Fibroblast of the aortic adventitia (primary cell): ENCODE data around the gene IRX1. TPM values are rescaled to one million over a fixed set of nuclear protein-coding genes. Genes with fewer than 3 reads are reported as not detected.

Experiments
- DNase-seq: peaks from one replicate; pipeline ENCODE4 v3.0.0-alpha.2; 2010; ENCODE audit warnings: low read depth
- H3K4me3 ChIP-seq: 2 replicates; pipeline ENCODE4 v1.5.1; 2011; ENCODE audit warnings: low read depth, mild to moderate bottlenecking, control low read depth, low read length, moderate library complexity
- CTCF ChIP-seq: IDR thresholded peaks from 2 replicates; pipeline ENCODE4 v1.5.1; 2011; ENCODE audit warnings: mild to moderate bottlenecking, low read length, control low read depth, inconsistent platforms; ENCODE audit not compliant: insufficient read depth
- total RNA-seq: library from RNA; depleted of rRNA; stranded (reverse); fragments of >200 nt; gene quantifications from 2 replicates; pipeline ENCODE4 v1.2.3, GENCODE V29; 2012; ENCODE audit warnings: low replicate concordance

Gene IRX1
- total RNA-seq, 1 donor = 7.9 TPM

- TF ChIP-seq CTCF = no peak
- DNase-seq = no peak
- no peak overlapping the region for H3K4me3 ChIP-seq
These were observed 27.3 kb downstream of the IRX1 start for GRCh38 chr5:3622961-3623360.

DNA sequence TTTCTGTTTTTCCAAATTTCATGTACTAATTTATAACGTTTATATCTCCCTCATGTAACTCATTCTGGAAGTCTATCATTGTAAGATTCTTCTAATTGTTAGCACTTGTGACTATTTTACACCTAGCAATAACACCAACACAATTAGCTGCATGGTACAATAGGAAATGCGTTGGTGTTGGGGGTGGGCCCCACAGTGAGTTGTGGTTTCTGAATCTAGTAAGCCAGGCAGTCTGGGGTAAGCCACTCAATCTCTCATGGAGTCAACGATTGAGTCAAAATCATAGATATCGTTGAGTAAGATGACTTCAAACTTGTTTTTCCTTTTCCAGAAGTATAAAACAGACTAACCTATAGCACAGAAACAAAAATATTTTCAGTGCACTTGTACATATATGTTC is 30.0 kb downstream of the IRX1 start:
- H3K4me3 ChIP-seq = no peak overlapping the region
- DNase-seq = no peak
- no peak for TF ChIP-seq CTCF

- H3K4me3 ChIP-seq = no peak overlapping the region
- DNase-seq = no peak
- TF ChIP-seq CTCF = no peak
These were observed 38.4 kb downstream of the IRX1 start for GRCh38 chr5:3634061-3634460.

DNA sequence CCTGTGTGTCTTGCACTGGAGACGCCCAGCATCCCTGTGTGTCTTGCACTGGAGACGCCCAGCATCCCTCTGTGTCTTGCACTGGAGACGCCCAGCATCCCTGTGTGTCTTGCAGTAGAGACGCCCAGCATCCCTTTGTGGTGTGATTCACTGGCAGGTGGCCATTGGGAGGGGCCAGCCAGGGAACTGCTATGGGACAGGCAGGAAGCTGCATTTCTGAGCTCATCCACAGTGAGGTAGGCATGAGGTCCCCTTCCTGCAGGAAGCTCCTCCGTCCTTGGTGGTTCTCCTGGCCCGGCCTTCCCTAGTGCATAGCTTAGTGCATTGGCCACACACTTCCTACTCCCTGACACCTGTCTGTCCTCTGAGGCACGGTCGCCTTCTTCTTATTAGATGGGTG is 43.5 kb downstream of the IRX1 start:
- no peak for TF ChIP-seq CTCF
- DNase-seq = no peak
- no peak overlapping the region for H3K4me3 ChIP-seq

DNA sequence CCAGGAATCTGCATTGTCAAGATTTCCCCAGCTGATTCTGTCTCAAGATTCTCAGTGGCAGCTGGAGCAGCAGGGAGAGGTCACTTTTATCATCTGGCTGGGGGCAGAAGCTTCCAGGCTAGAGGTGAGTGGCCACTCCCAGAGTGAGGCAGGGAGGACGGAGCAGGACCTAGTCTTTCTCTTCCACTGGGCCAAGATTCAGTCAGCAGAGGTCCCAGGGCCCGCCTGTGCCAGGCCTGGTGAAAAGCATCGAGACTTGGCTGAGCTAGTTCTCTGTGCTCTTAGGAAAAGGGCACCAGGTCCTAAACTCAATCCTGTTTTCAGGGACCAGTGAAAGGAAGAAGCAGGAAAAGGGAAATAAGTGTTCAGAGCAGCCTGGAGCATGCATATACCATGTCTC is 46.6 kb downstream of the IRX1 start:
- DNase-seq = no peak
- no peak overlapping the region for H3K4me3 ChIP-seq
- TF ChIP-seq CTCF = no peak

DNA sequence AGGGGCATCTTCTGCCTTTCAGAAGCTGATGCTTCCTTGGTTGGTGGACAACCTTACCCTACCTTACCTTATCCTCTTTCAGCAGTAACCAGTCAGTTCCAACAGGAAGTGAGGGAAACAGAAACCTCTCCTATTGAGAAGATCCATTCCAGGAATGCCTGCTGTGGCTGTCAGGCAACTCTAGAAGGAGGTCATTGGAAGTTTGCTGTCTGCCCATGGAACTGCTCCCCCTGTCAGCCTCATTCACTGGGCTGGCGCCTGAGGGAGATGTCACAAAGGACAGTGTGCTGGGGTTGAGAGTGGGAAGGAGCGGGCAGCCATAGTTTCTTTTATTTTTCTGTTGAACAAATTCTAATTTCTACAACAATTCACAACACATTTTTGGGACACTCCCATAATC is 54.7 kb downstream of the IRX1 start:
- no peak for TF ChIP-seq CTCF
- no peak for DNase-seq
- H3K4me3 ChIP-seq = no peak overlapping the region

- TF ChIP-seq CTCF = no peak
- no peak overlapping the region for H3K4me3 ChIP-seq
- DNase-seq = no peak
These were observed 55.2 kb downstream of the IRX1 start for GRCh38 chr5:3650868-3651267.
